HepG2 (cell line): Measurements from ENCODE around the gene CD79A. TPM values are rescaled to one million over a fixed set of nuclear protein-coding genes. Genes with fewer than 3 reads are reported as not detected.

ENCODE experiments used
- ARHGAP35 ChIP-seq: sonication (generic); formaldehyde crosslinking; IDR thresholded peaks from 2 replicates; pipeline ENCODE4 v1.9.0; 2022; ENCODE audit warnings: mild to moderate bottlenecking, inconsistent platforms, moderate library complexity, missing genetic modification reagents, borderline replicate concordance
- MATR3 ChIP-seq: sonication (generic); formaldehyde crosslinking; IDR thresholded peaks from 2 replicates; pipeline ENCODE4 v1.4.0; 2020; ENCODE audit warnings: missing genetic modification reagents
- MIXL1 ChIP-seq: IDR thresholded peaks from 2 replicates; pipeline ENCODE4 v1.6.1; 2016
- MNT ChIP-seq: fragments of 450-650 bp; IDR thresholded peaks from 2 replicates; pipeline ENCODE4 v1.6.1; 2016
- NAIF1 ChIP-seq: sonication (generic); formaldehyde crosslinking; IDR thresholded peaks from 2 replicates; pipeline ENCODE4 v1.5.0; 2020; ENCODE audit warnings: mild to moderate bottlenecking, missing genetic modification reagents, borderline replicate concordance
- NPAS2 ChIP-seq: sonication (generic); formaldehyde crosslinking; IDR thresholded peaks from 2 replicates; pipeline ENCODE4 v1.8.0; 2022; ENCODE audit warnings: mild to moderate bottlenecking, missing genetic modification reagents, borderline replicate concordance
- NR2C2 ChIP-seq: sonication (generic); formaldehyde crosslinking; IDR thresholded peaks from 2 replicates; pipeline ENCODE4 v1.4.0; 2020; ENCODE audit warnings: missing genetic modification reagents, mild to moderate bottlenecking, moderate library complexity, borderline replicate concordance
- RFX3 ChIP-seq: IDR thresholded peaks from 2 replicates; pipeline ENCODE4 v1.6.1; 2016; ENCODE audit warnings: missing biosample characterization, missing genetic modification reagents
- RNF2 ChIP-seq: fragments of 450-650 bp; conservative IDR thresholded peaks from 2 replicates; pipeline ENCODE4 v1.6.1; 2016; ENCODE audit warnings: low read depth
- SAP130 ChIP-seq: IDR thresholded peaks from 2 replicates; pipeline ENCODE4 v1.6.1; 2016; ENCODE audit warnings: low read depth
- SMAD9 ChIP-seq: sonication (generic); formaldehyde crosslinking; IDR thresholded peaks from 2 replicates; pipeline ENCODE4 v1.5.1; 2020; ENCODE audit warnings: mild to moderate bottlenecking, missing genetic modification reagents
- SYNCRIP ChIP-seq: fragments of 200-400 bp; formaldehyde crosslinking; IDR thresholded peaks from 2 replicates; pipeline ENCODE4 v1.6.1; 2018; ENCODE audit warnings: mild to moderate bottlenecking, low read depth, low read length; ENCODE audit not compliant: insufficient read depth
- TBX3 ChIP-seq: fragments of 450-650 bp; IDR thresholded peaks from 2 replicates; pipeline ENCODE4 v1.6.1; 2017; ENCODE audit warnings: antibody characterized with exemption, mild to moderate bottlenecking, inconsistent platforms, borderline replicate concordance
- ZBTB20 ChIP-seq: sonication (generic); formaldehyde crosslinking; IDR thresholded peaks from 2 replicates; pipeline ENCODE4 v1.8.1; 2023; ENCODE audit warnings: missing genetic modification reagents, low read depth, mild to moderate bottlenecking, borderline replicate concordance
- ZNF275 ChIP-seq: sonication (generic); formaldehyde crosslinking; IDR thresholded peaks from 2 replicates; pipeline ENCODE4 v1.8.0; 2022; ENCODE audit warnings: missing genetic modification reagents, mild to moderate bottlenecking, inconsistent platforms, borderline replicate concordance
- ZNF329 ChIP-seq: sonication (generic); formaldehyde crosslinking; IDR thresholded peaks from 2 replicates; pipeline ENCODE4 v1.9.0; 2021; ENCODE audit warnings: low read depth, mild to moderate bottlenecking, missing genetic modification reagents
- ZNF576 ChIP-seq: sonication (generic); formaldehyde crosslinking; IDR thresholded peaks from 2 replicates; pipeline ENCODE4 v1.4.0; 2020; ENCODE audit warnings: mild to moderate bottlenecking, missing genetic modification reagents
- ZNF704 ChIP-seq: sonication (generic); formaldehyde crosslinking; IDR thresholded peaks from 2 replicates; pipeline ENCODE4 v1.8.1; 2023; ENCODE audit warnings: mild to moderate bottlenecking, inconsistent platforms, moderate library complexity, missing genetic modification reagents, borderline replicate concordance
- ZNF709 ChIP-seq: sonication (generic); formaldehyde crosslinking; IDR thresholded peaks from 2 replicates; pipeline ENCODE4 v1.5.0; 2020; ENCODE audit warnings: mild to moderate bottlenecking, missing genetic modification reagents
- ZNF747 ChIP-seq: sonication (generic); formaldehyde crosslinking; IDR thresholded peaks from 2 replicates; pipeline ENCODE4 v1.8.1; 2023; ENCODE audit warnings: missing genetic modification reagents, mild to moderate bottlenecking, borderline replicate concordance
- ZNF768 ChIP-seq: sonication (generic); formaldehyde crosslinking; IDR thresholded peaks from 2 replicates; pipeline ENCODE4 v1.4.0; 2020; ENCODE audit warnings: missing genetic modification reagents
- ZSCAN29 ChIP-seq: sonication (generic); formaldehyde crosslinking; conservative IDR thresholded peaks from 2 replicates; pipeline ENCODE4 v1.4.0; 2020; ENCODE audit warnings: mild to moderate bottlenecking, missing genetic modification reagents
- polyA plus RNA-seq, 8 experiments: library from polyadenylated mRNA; depleted of rRNA in 3 of 8; stranded (reverse) in 7 of 8; unstranded in 1 of 8; fragments of >200 nt; fragmentation: Illumina TruSeq in 4 of 8; extraction: Trizol in 4 of 8; gene quantifications; 2 replicates each; pipeline versions ENCODE4 v1.2.1 to v1.2.3, GENCODE V29; 2011 to 2016; ENCODE audit warnings: low read depth in 4 of 8, missing spikeins in 1 of 8, mixed read lengths in 1 of 8; ENCODE audit not compliant: insufficient read depth in 1 of 8
- total RNA-seq, 5 experiments: library from RNA; depleted of rRNA; stranded (reverse); fragments of >200 nt; fragmentation: Illumina TruSeq; extraction: Trizol; gene quantifications; 2 replicates each; pipeline ENCODE4 v1.2.3, GENCODE V29; 2016; ENCODE audit warnings: low read depth in 1 of 5
- TF ChIP-seq, protein P1 (sequence below): sonication (generic); formaldehyde crosslinking; IDR thresholded peaks from 2 replicates; pipeline ENCODE4 v1.4.0; 2020; ENCODE audit warnings: mild to moderate bottlenecking, low read depth, missing genetic modification reagents
- TF ChIP-seq, protein P2 (sequence below): sonication (generic); formaldehyde crosslinking; IDR thresholded peaks from 2 replicates; pipeline ENCODE4 v1.8.1; 2023; ENCODE audit warnings: mild to moderate bottlenecking, missing genetic modification reagents

Gene CD79A
- total and polyA plus RNA-seq, 2 of the 13 experiments (the other 11 are each of a cell fraction or from before 2014, with no cell fraction given), result 0.24 to 0.33 TPM

- TF ChIP-seq, protein P1, sequence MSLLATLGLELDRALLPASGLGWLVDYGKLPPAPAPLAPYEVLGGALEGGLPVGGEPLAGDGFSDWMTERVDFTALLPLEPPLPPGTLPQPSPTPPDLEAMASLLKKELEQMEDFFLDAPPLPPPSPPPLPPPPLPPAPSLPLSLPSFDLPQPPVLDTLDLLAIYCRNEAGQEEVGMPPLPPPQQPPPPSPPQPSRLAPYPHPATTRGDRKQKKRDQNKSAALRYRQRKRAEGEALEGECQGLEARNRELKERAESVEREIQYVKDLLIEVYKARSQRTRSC (CRISPR knock-in tag), result no peak
- TF ChIP-seq, protein P2, sequence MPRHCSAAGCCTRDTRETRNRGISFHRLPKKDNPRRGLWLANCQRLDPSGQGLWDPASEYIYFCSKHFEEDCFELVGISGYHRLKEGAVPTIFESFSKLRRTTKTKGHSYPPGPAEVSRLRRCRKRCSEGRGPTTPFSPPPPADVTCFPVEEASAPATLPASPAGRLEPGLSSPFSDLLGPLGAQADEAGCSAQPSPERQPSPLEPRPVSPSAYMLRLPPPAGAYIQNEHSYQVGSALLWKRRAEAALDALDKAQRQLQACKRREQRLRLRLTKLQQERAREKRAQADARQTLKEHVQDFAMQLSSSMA (CRISPR knock-in tag), result peak; percentile 82; the same call in 1 of the 2 replicates
- no peak for TF ChIP-seq MATR3 (CRISPR knock-in tag)
- TF ChIP-seq MIXL1 (CRISPR knock-in tag), result 0 out of 2 replicates have a peak, but pooled peaks have one; percentile 16
- TF ChIP-seq NPAS2 (CRISPR knock-in tag), result no peak
- TF ChIP-seq ARHGAP35 (CRISPR knock-in tag), result 0 out of 2 replicates have a peak, but pooled peaks have one; percentile 31
- peak; percentile 57; the same call in 1 of the 2 replicates for TF ChIP-seq NAIF1
- TF ChIP-seq ZNF329, result peak; percentile 41; the same call in 1 of the 2 replicates
- TF ChIP-seq ZNF704, result no peak
- 0 out of 2 replicates have a peak, but pooled peaks have one; percentile 6 for TF ChIP-seq RFX3 (CRISPR knock-in tag)
- peak; percentile 92 for TF ChIP-seq SAP130 (CRISPR knock-in tag)
- TF ChIP-seq RNF2, result 0 out of 2 replicates have a peak, but pooled peaks have one; percentile 55
- TF ChIP-seq ZBTB20 (CRISPR knock-in tag), result peak; percentile 26; the same call in 1 of the 2 replicates
- TF ChIP-seq MNT, result peak; percentile 2; the same call in 1 of the 2 replicates
- no peak; the same call in 1 of the 2 replicates for TF ChIP-seq TBX3
- no peak for TF ChIP-seq ZNF576 (CRISPR knock-in tag)
- TF ChIP-seq ZSCAN29 (CRISPR knock-in tag), result no peak
- peak; percentile 86 for TF ChIP-seq ZNF747 (CRISPR knock-in tag)
- TF ChIP-seq NR2C2 (CRISPR knock-in tag), result peak; percentile 97
- TF ChIP-seq SYNCRIP, result no peak
- TF ChIP-seq ZNF709 (CRISPR knock-in tag), result peak; percentile 83
- peak; percentile 80 for TF ChIP-seq ZNF275
- TF ChIP-seq ZNF768 (CRISPR knock-in tag), result peak; percentile 62
- no peak for TF ChIP-seq SMAD9 (CRISPR knock-in tag)
Observed at GRCh38 chr19:41859618-41860418, 17.3 kb upstream of the CD79A start, which contains the start of gene RPS19 (continued).
